Medulla oblongata (tissue), 1 donor: Measurements from ENCODE around the gene REM2.

Experiments used
- DNase-seq: peaks from one replicate; pipeline ENCODE4 v3.0.0-alpha.2; 2015; ENCODE audit errors: extremely low spot score

Gene REM2

DNA sequence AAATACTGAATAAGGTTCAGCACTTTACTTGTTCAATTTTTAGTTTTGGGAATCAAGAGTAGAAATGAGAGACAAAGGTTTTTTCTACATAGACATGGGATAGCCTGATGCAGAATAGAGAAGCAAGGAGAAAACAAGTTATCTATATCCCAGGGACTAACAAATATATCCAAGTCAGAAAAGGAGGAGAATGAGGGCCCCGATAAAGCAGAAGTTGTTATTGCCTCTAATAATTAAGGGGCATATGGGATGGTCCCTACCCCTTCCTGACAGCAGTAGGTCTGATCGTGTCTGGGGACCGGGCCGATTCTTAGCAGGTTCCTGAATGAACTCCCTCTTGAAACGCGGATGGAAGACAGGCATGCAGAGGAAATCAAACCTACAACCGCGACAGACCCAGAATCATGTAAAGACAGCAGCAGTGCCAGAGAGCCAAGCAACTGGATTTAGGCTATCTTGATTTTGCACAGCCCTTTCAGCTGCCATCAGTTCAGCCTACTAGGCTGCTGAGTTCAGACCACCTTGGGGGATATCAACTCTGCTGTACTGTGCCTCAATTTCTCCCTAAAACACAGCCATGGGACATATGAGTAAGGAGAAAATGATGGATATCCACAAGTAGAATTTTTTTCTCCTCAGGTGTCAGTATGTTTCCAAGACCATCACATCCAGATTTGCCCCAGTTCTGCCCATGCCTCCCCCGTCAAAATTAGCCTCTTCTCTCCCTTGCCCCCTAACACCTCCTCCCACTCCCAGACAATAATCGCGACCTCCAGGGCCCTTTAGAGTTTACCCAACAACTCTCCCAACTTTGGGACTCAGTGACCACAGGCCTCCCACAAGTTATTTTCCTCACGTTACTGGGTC, 45.4 kb downstream of the REM2 start:
- DNase-seq, result no peak

DNA sequence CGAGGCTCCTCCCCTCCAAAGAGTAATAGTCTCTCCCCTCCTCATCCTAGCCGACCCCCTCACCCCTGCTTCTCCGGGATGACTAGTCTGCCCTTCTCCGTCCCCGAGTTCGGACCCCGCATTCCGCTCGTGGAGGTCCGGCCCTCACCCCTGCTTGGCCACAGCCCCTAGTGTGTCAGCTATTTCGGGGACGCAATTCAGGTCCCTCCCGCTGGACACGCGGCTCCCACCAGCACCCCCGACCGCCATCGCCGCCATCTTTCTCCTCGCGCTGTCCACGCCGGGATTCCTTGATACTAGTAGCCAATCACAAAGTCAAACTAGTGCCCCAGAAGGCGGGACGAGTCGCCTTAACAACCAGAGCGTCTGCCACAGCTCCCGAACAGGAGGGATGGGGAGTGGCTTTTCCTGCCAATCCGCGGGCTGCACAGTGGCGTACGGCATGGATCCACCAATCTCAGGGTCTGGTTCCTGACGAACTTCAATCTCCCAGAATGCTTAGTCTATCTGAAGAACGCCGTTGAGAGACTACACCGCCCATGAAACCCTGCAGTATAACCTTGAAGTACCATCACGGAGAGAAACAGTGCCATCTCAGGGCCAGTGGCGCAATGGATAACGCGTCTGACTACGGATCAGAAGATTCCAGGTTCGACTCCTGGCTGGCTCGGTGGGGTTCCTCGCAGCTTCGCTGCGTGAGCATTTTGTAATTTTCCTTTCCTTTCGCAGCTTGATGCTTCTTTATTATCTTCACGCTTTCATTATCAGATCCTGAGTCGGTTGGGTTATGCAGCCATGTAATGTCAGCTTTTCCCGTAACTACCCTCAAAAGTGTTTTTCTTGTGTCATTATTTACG, 46.3 kb downstream of the REM2 start, which contains the start of gene PRMT5:
PRMT5 (minus strand) TSS at position 273 of the 857 bp plus-strand sequence; CDS start at position 258, 15 bp downstream.
- DNase-seq, result peak; percentile 100

DNA sequence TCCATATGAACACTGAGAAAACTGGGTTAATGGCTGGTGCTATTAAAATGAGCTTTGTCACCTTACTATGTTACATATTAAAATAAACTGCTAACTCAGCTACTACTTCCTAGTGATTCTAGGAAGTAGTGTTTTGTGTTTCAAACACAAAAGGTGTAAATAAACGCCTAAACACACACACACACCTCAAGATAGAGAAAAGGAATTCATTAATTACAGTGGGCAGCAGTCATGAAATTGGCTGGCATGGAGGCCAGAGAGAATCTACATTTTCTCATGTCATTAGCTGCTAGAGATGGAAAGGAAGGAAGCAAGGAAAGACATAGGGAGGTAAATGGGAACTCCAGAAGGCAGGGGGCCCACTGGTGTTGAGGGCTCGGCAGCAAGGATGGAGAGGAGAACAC, 46.9 kb downstream of the REM2 start:
- DNase-seq, result no peak

DNA sequence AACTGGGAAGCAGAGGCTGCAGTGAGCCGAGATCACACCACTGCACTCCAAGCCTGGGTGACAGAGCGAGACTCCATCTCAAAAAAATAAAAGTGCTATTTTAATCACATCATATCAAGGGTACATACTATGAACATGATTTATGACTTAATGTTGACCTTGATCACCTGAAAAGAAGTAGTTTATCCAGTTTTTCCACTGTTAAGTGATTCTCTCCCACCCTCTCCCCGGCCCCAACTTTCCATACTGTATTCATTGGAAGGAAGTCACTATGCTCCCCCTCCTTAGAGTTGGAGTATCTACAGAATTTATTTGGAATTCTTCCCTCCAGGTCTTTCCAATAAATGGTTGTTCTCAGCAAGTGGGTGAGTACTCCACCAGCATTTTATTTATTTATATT, 49.1 kb downstream of the REM2 start:
- DNase-seq, result no peak

DNA sequence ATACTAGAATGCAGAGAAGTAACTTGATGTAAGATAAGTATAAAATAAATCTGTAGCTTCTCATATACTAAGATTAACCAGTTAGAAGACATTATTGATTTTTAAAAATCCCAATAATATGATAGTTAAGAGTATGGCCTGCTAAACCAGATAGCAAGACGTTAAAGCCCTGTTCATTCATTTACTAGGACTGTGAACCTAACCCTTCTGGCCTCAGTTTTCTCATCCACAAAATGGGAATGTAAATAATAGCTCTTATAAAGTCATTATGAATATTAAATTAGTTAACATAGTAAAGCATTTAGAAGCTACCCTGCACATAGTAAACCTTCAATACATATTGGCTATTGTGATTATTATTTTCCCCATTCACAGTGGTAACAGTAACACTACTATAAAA, 52.1 kb downstream of the REM2 start:
- DNase-seq, result no peak
